H9 (cell line): Measurements from ENCODE around the gene CCR1. TPM values are rescaled to one million over a fixed set of nuclear protein-coding genes. Genes with fewer than 3 reads are reported as not detected.

Experiments used
- DNase-seq: peaks from one replicate; pipeline ENCODE4 v3.0.0-alpha.2; 2017
- H2AFZ ChIP-seq: one replicate; pipeline ENCODE4 v1.6.1; 2013; ENCODE audit warnings: mild to moderate bottlenecking, low read length, control low read depth, moderate library complexity
- H2AK5ac ChIP-seq: 2 replicates; pipeline ENCODE4 v1.6.1; 2013; ENCODE audit warnings: low read length, control low read depth, mixed read lengths; ENCODE audit not compliant: insufficient read length
- H2BK120ac ChIP-seq: one replicate; pipeline ENCODE4 v1.6.1; 2013; ENCODE audit warnings: low read depth, mild to moderate bottlenecking, low read length, control low read depth, inconsistent platforms; ENCODE audit not compliant: poor library complexity, severe bottlenecking
- H2BK12ac ChIP-seq: 2 replicates; pipeline ENCODE4 v1.6.1; 2013; ENCODE audit warnings: low read length, control low read depth, mixed read lengths, low read depth; ENCODE audit not compliant: insufficient read length
- H2BK15ac ChIP-seq: 2 replicates; pipeline ENCODE4 v1.6.1; 2013; ENCODE audit warnings: low read depth, low read length, control low read depth
- H2BK20ac ChIP-seq: one replicate; pipeline ENCODE4 v1.6.1; 2013; ENCODE audit warnings: low read depth, mild to moderate bottlenecking, low read length, control low read depth, inconsistent platforms; ENCODE audit not compliant: poor library complexity, severe bottlenecking
- H2BK5ac ChIP-seq: 2 replicates; pipeline ENCODE4 v1.6.1; 2013; ENCODE audit warnings: low read length, control low read depth, mixed read lengths; ENCODE audit not compliant: insufficient read length
- H3K14ac ChIP-seq: 2 replicates; pipeline ENCODE4 v1.6.1; 2013; ENCODE audit warnings: low read length, control low read depth; ENCODE audit not compliant: insufficient read depth
- H3K18ac ChIP-seq: 2 replicates; pipeline ENCODE4 v1.6.1; 2013; ENCODE audit warnings: low read depth, mild to moderate bottlenecking, mixed read lengths, low read length, control low read depth; ENCODE audit not compliant: insufficient read length
- H3K23ac ChIP-seq: 2 replicates; pipeline ENCODE4 v1.6.1; 2013; ENCODE audit warnings: low read length, control low read depth, mixed read lengths, low read depth; ENCODE audit not compliant: insufficient read length
- H3K23me2 ChIP-seq: 2 replicates; pipeline ENCODE4 v1.6.1; 2013; ENCODE audit warnings: low read depth, mild to moderate bottlenecking, mixed read lengths, low read length, control low read depth; ENCODE audit not compliant: insufficient read length, poor library complexity, severe bottlenecking
- H3K27ac ChIP-seq: 2 replicates; pipeline ENCODE4 v1.5.1; 2013; ENCODE audit warnings: low read length, control low read depth, mixed read lengths, low read depth; ENCODE audit not compliant: insufficient read length
- H3K27me3 ChIP-seq: 2 replicates; pipeline ENCODE4 v1.6.1; 2013; ENCODE audit warnings: low read length, control low read depth, inconsistent platforms; ENCODE audit not compliant: insufficient read depth
- H3K4ac ChIP-seq: 2 replicates; pipeline ENCODE4 v1.6.1; 2013; ENCODE audit warnings: low read depth, mild to moderate bottlenecking, control low read depth, inconsistent platforms, low read length, moderate library complexity
- H3K4me1 ChIP-seq: 2 replicates; pipeline ENCODE4 v1.6.1; 2013; ENCODE audit warnings: low read length, control low read depth, inconsistent platforms; ENCODE audit not compliant: insufficient read depth
- H3K4me2 ChIP-seq: 2 replicates; pipeline ENCODE4 v1.6.1; 2013; ENCODE audit warnings: low read length, control low read depth, mixed read lengths; ENCODE audit not compliant: insufficient read length, insufficient read depth
- H3K56ac ChIP-seq: 2 replicates; pipeline ENCODE4 v1.6.1; 2013; ENCODE audit warnings: low read depth, mild to moderate bottlenecking, mixed read lengths, low read length, control low read depth; ENCODE audit not compliant: insufficient read length
- H3K79me1 ChIP-seq: 2 replicates; pipeline ENCODE4 v1.6.1; 2013; ENCODE audit warnings: low read depth, mild to moderate bottlenecking, moderate library complexity, low read length, control low read depth, inconsistent platforms; ENCODE audit not compliant: insufficient read depth, poor library complexity, severe bottlenecking
- H3K79me2 ChIP-seq: 2 replicates; pipeline ENCODE4 v1.6.1; 2013; ENCODE audit warnings: low read length, control low read depth, inconsistent platforms; ENCODE audit not compliant: insufficient read depth
- H3K9ac ChIP-seq: 2 replicates; pipeline ENCODE4 v1.6.1; 2013; ENCODE audit warnings: low read length, control low read depth, mixed read lengths; ENCODE audit not compliant: insufficient read length; ENCODE audit errors: extremely low read depth
- H3K9me3 ChIP-seq: one replicate; pipeline ENCODE4 v1.6.1; 2013; ENCODE audit warnings: low read depth, low read length, inconsistent platforms; ENCODE audit not compliant: control insufficient read depth
- H3T11ph ChIP-seq: one replicate; pipeline ENCODE4 v1.6.1; 2013; ENCODE audit warnings: mild to moderate bottlenecking, low read length, control low read depth, inconsistent platforms
- H4K20me1 ChIP-seq: one replicate; pipeline ENCODE4 v1.6.1; 2013; ENCODE audit not compliant: control insufficient read depth, insufficient read length, insufficient read depth
- H4K5ac ChIP-seq: 2 replicates; pipeline ENCODE4 v1.6.1; 2013; ENCODE audit warnings: low read depth, mild to moderate bottlenecking, mixed read lengths, low read length, control low read depth; ENCODE audit not compliant: insufficient read length
- H4K8ac ChIP-seq: replicated peaks from 2 replicates; pipeline ENCODE4 v1.6.1; 2013; ENCODE audit warnings: low read length, control low read depth, mixed read lengths, low read depth; ENCODE audit not compliant: insufficient read length
- H4K91ac ChIP-seq: 2 replicates; pipeline ENCODE4 v1.6.1; 2013; ENCODE audit warnings: low read depth, mild to moderate bottlenecking, moderate library complexity, mixed read lengths, low read length, control low read depth; ENCODE audit not compliant: insufficient read length
- H3K27ac Mint-ChIP-seq, 3 experiments: 2 replicates in 2 of 3; 3 replicates in 1 of 3; pipeline ENCODE4 v1.8.0; 2020 to 2021; ENCODE audit warnings: mixed read lengths in 3 of 3, mild to moderate bottlenecking in 1 of 3, moderate library complexity in 1 of 3
- H3K27me3 Mint-ChIP-seq: 2 replicates; pipeline ENCODE4 v1.8.0; 2021; ENCODE audit warnings: low read depth, mild to moderate bottlenecking, moderate library complexity, mixed read lengths
- H3K36me3 Mint-ChIP-seq, 3 experiments: 2 replicates in 2 of 3; 3 replicates in 1 of 3; pipeline ENCODE4 v1.8.0; 2020 to 2021; ENCODE audit warnings: low read depth in 3 of 3, mixed read lengths in 3 of 3; ENCODE audit not compliant: insufficient read depth in 1 of 3
- H3K4me1 Mint-ChIP-seq, 2 experiments: 2 replicates each; pipeline ENCODE4 v1.8.0; 2020; ENCODE audit warnings: mixed read lengths in 2 of 2
- H3K4me3 Mint-ChIP-seq, 2 experiments: 2 replicates in 1 of 2; 3 replicates in 1 of 2; pipeline ENCODE4 v1.8.0; 2020 to 2021; ENCODE audit warnings: mild to moderate bottlenecking in 2 of 2, mixed read lengths in 2 of 2, moderate library complexity in 1 of 2
- H3K9me3 Mint-ChIP-seq, 2 experiments: 2 replicates in 1 of 2; 3 replicates in 1 of 2; pipeline ENCODE4 v1.8.0; 2020; ENCODE audit warnings: mild to moderate bottlenecking in 2 of 2, mixed read lengths in 2 of 2, moderate library complexity in 1 of 2
- CTCF ChIP-seq: fragments of 200-600 bp; sonication (generic); conservative IDR thresholded peaks from 3 replicates; pipeline ENCODE4 v1.8.0; 2021; ENCODE audit warnings: antibody characterized with exemption, mild to moderate bottlenecking
- WGBS: extraction: QIAGEN DNeasy Blood & Tissue Kit; methylation state at CpG from one replicate; pipeline ENCODE4 v1.1.7; 2013; ENCODE audit warnings: missing lambda C conversion rate, low lambda C conversion rate, mixed read lengths; ENCODE audit not compliant: insufficient read length; ENCODE audit errors: extremely low coverage; 5-methylcytosine and 5-hydroxymethylcytosine counted together
- total RNA-seq: library from RNA; stranded (reverse); gene quantifications from 2 replicates; pipeline ENCODE4 v1.2.1, GENCODE V29; 2021

CCR1 gene
- total RNA-seq, 1 experiment from 2014 or later, result not detected

- Histone ChIP-seq H2AFZ (no peak overlapping the region), H3K4me2 (no peak overlapping the region), H3T11ph (no peak overlapping the region), H2AK5ac (no peak overlapping the region), H4K20me1 (no peaks in the 10 kb centered on the region), H2BK120ac (no peak overlapping the region), H3K79me1 (no peaks in the 10 kb centered on the region), H3K23ac (no peak overlapping the region), H4K91ac (no peak overlapping the region), H3K9me3 (no peaks in the 10 kb centered on the region), H3K56ac (no peak overlapping the region), H2BK15ac (no peak overlapping the region), H2BK20ac (no peak overlapping the region), H2BK5ac (no peak overlapping the region), H4K5ac (no peak overlapping the region), H3K14ac (no peak overlapping the region), H3K23me2 (no peaks in the 10 kb centered on the region), H4K8ac (no peak overlapping the region), H3K4me1 (no peaks in the 10 kb centered on the region), H3K18ac (no peak overlapping the region), H3K79me2 (no peaks in the 10 kb centered on the region), H3K27ac (no peak overlapping the region), H3K27me3 (no peaks in the 10 kb centered on the region), H2BK12ac (no peak overlapping the region), H3K9ac (no peak overlapping the region), H3K4ac (no peak overlapping the region)
- peaks cover 17 to 25% of the 10 kb centered on the region in 2 experiments for H3K9me3 Mint-ChIP-seq
- DNase-seq, result no peak
- no peaks in the 10 kb centered on the region for H3K27me3 Mint-ChIP-seq
- TF ChIP-seq CTCF, result no peak
- no CpG with 5 or more reads among the region's 1 CpG for WGBS
- H3K27ac Mint-ChIP-seq, result no peak overlapping the region
- no peaks in the 10 kb centered on the region for H3K4me1 Mint-ChIP-seq
- H3K4me3 Mint-ChIP-seq, result no peak overlapping the region
- H3K36me3 Mint-ChIP-seq, result peaks cover 0 to 17% (median 2%) of the 10 kb centered on the region in 3 experiments; a peak in 4 of 7 replicates
Measured at GRCh38 chr3:46193436-46193835, 14.7 kb downstream of the CCR1 start.
